ENCODE measurements around the gene ADRA2B.

DNA sequence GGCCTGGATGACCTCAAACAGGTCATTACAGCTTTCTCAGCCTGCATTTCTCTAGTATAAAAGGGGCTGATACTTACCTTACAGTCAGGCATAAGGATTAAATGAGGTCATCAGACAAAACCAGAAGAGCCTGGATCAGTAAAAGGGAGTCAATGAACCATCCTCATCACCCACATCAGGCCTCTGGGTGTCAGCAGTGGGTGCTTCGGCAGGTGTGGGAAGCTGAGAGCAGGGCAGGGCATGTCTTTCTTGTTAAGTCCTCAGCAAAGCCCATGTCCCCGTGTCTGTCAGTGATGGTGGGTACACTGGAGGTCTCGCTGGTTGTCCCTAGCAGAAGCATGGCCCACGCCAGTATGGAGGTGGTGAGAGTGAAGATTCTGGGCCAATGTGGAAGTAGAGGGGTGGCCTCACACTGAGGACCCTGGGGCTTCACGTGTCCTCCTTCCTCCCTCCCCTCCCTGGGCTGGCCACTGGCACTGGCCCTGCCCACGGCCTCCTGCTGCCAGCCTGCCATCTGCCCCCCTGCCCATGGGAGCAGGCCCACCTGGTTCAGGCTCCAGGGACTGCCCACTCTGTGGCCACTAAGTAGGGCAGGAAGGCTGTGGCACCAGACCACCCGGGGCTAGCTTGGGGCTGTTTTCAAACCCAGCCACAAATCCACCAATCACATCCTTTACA is 4.4 kb downstream of the ADRA2B start:
- TF ChIP-seq, protein P1, sequence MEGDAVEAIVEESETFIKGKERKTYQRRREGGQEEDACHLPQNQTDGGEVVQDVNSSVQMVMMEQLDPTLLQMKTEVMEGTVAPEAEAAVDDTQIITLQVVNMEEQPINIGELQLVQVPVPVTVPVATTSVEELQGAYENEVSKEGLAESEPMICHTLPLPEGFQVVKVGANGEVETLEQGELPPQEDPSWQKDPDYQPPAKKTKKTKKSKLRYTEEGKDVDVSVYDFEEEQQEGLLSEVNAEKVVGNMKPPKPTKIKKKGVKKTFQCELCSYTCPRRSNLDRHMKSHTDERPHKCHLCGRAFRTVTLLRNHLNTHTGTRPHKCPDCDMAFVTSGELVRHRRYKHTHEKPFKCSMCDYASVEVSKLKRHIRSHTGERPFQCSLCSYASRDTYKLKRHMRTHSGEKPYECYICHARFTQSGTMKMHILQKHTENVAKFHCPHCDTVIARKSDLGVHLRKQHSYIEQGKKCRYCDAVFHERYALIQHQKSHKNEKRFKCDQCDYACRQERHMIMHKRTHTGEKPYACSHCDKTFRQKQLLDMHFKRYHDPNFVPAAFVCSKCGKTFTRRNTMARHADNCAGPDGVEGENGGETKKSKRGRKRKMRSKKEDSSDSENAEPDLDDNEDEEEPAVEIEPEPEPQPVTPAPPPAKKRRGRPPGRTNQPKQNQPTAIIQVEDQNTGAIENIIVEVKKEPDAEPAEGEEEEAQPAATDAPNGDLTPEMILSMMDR (IDR thresholded peaks at IDR 0.05), result no peak
- no peak for TF ChIP-seq POLR2A (IDR thresholded peaks at IDR 0.05)

Data from lower leg skin (tissue), 3 donors.